Esophagus muscularis mucosa (tissue), 3 donors: ENCODE results near the gene DEFB124.

Experiments used
- CTCF ChIP-seq, 3 experiments: fragments of 200-600 bp in 2 of 3; fragments of 450-650 bp in 1 of 3; sonication (generic) in 2 of 3; IDR thresholded peaks; one replicate each; pipeline ENCODE4 v1.5.1; 2017 to 2019; ENCODE audit warnings: antibody characterized with exemption in 3 of 3, mild to moderate bottlenecking in 2 of 3, moderate library complexity in 1 of 3
- POLR2A ChIP-seq: fragments of 450-650 bp; IDR thresholded peaks from one replicate; pipeline ENCODE4 v1.6.1; 2017; ENCODE audit warnings: antibody characterized with exemption, moderate library complexity, mild to moderate bottlenecking, low read depth
- POLR2AphosphoS5 ChIP-seq, 2 donors: sonication (generic); formaldehyde crosslinking; IDR thresholded peaks; one replicate each; pipeline ENCODE4 v1.6.1; 2017; ENCODE audit warnings: antibody characterized with exemption in 2 of 2

- no peak for TF ChIP-seq POLR2AphosphoS5 (IDR thresholded peaks at IDR 0.05)
- no peak for TF ChIP-seq CTCF (IDR thresholded peaks at IDR 0.05)
- TF ChIP-seq POLR2A, result no peak
These were observed 25.6 kb upstream of the DEFB124 start for GRCh38 chr20:31500527-31500926.
